Breast epithelium (tissue), 3 donors: Measurements from ENCODE around the gene RNASE4.

ENCODE experiments used
- POLR2A ChIP-seq: fragments of 450-650 bp; IDR thresholded peaks from one replicate; pipeline ENCODE4 v1.6.1; 2016; ENCODE audit warnings: antibody characterized with exemption, mild to moderate bottlenecking, moderate library complexity
- TF ChIP-seq, protein P1 (sequence below), 3 donors: fragments of 450-650 bp; IDR thresholded peaks; one replicate each; pipeline ENCODE4 v1.5.1; 2016 to 2017; ENCODE audit warnings: antibody characterized with exemption in 3 of 3, mild to moderate bottlenecking in 3 of 3, moderate library complexity in 3 of 3

DNA sequence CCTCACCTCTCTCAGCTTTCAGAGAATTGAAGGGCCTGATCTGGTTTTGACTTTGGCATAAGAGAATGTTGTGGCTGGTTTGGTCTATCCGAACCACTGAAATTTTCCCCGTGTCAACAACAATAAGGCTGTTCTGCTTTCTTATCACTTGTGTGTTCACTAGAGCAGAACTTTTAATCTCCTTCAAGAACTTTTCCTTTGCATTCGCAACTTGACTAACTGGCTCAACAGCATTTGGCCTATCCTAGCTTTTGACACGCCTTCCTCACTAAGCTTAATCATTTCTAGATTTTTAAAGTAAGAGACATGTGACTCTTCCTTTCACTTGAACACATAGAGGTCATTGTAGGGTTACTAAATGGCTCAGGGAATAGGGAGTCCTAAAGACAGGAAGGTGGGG is 35.4 kb downstream of the RNASE4 start:
- TF ChIP-seq POLR2A = no peak
- TF ChIP-seq, protein P1, sequence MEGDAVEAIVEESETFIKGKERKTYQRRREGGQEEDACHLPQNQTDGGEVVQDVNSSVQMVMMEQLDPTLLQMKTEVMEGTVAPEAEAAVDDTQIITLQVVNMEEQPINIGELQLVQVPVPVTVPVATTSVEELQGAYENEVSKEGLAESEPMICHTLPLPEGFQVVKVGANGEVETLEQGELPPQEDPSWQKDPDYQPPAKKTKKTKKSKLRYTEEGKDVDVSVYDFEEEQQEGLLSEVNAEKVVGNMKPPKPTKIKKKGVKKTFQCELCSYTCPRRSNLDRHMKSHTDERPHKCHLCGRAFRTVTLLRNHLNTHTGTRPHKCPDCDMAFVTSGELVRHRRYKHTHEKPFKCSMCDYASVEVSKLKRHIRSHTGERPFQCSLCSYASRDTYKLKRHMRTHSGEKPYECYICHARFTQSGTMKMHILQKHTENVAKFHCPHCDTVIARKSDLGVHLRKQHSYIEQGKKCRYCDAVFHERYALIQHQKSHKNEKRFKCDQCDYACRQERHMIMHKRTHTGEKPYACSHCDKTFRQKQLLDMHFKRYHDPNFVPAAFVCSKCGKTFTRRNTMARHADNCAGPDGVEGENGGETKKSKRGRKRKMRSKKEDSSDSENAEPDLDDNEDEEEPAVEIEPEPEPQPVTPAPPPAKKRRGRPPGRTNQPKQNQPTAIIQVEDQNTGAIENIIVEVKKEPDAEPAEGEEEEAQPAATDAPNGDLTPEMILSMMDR (IDR thresholded peaks at IDR 0.05) = no peak
